Measurements from ENCODE around the gene NUCB2.
"Not testable (repeated sequence)": the region's sequence is repeated elsewhere in the genome, so short reads cannot be mapped to it uniquely, and the experiment has no call there.

The NUCB2 gene

DNA sequence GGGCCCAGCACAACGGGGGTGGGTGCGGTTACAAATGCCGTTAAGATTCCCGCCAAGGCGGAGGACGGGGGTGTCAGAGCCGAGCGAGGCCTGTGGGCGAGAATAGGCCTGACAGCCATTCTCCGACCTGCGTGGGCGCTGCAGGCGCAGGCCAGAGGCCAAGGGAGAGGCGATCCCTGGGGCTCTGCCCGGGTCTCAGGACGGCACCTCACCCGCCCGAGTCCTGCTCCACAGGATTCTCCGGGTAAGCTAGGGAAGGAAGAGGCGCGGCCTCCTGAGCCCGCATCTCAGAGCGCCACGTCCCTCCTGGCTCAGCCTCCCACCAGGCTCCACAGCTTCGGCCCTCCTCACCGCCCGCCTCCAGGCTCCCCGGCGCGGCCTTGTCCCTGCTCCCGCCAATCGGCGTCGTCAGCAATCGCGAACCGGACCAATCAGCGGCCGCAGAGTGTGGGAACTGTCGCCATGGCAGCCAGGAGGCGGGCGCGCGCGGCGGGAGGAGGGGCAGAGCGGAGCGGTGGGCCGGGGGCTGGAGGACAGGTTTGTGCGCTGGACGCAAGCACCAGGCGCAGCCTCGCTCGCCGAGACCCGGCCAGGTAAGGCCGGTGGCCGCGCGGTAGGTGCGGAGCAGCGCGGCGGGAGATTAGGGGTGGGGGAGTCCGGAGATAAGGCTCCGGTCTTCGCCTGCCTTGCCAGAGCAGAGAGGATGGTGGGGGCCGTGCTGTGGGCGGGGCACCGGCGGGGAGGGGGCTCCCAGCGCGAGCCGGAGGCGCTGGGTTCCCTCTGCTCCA is at the start of gene NUCB2:
Gene NUCB2, plus strand, starts transcription at position 504 of the 788 bp plus-strand sequence. CDS start 18,585 bp downstream, outside the sequence.
- no peak for TF ChIP-seq CTCF (IDR thresholded peaks at IDR 0.05; ENCODE audit: low read depth, low read length)
- peak; percentile 87 for DNase-seq (ENCODE audit: extremely low read depth, low read depth)

DNA sequence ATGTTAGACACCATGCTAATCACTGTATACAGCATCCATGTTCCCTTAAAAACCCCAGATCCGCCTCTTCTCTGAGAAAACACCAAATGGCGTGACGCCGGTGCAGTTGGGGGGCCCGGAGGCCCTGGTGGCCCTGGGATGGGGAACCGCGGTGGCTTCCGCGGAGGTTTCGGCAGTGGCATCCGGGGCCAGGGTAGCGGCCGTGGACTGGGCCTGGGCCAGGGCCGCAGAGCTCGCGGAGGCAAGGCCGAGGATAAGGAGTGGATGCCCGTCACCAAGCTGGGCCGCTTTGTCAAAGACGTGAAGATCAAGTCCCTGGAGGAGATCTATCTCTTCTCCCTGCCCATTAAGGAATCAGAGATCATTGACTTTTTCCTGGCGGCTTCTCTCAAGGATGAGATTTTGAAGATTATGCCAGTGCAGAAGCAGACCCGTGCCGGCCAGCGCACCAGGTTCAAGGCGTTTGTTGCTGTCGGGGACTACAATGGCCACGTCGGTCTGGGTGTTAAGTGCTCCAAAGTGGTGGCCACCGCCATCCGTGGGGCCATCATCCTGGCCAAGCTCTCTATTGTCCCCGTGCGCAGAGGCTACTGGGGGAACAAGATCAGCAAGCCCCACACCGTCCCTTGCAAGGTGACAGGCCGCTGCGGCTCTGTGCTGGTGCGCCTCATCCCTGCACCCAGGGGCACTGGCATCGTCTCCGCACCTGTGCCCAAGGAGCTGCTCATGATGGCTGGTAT is 48.2 kb upstream of the NUCB2 start:
- DNase-seq (ENCODE audit: extremely low read depth, low read depth): not testable (repeated sequence)

GRCh38 chr11:17229481-17230152 is 46.9 kb upstream of the NUCB2 start:
- DNase-seq (ENCODE audit: extremely low read depth, low read depth): no peak
- no peak for TF ChIP-seq CTCF (IDR thresholded peaks at IDR 0.05; ENCODE audit: low read depth, low read length)

GRCh38 chr11:17230867-17231851 is 45.4 kb upstream of the NUCB2 start:
- TF ChIP-seq CTCF (IDR thresholded peaks at IDR 0.05; ENCODE audit: low read depth, low read length): no peak
- no peak for DNase-seq (ENCODE audit: extremely low read depth, low read depth)

DNA sequence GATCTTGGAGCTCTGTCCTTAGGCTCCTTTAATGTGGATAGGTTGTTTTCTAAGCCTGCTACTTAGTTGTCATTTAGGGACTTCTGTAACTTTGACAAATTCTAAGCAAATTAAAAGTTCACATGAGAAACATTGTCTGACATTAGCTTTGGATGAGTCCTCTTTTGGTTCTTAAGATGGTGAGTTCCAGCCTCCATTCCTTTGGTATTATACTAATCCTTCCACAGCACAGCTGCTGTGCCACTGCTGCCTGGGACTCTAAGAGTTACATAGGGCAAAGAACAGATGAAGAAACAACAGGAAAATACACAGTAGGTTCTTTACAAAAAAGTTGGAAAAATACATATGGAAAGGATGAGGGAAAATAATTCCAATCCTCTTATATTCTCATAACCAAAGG is 43.4 kb upstream of the NUCB2 start:
- TF ChIP-seq CTCF (IDR thresholded peaks at IDR 0.05; ENCODE audit: low read depth, low read length): no peak
- no peak for DNase-seq (ENCODE audit: extremely low read depth, low read depth)

GRCh38 chr11:17238377-17238776 is 38.2 kb upstream of the NUCB2 start:
- no peak for TF ChIP-seq CTCF (IDR thresholded peaks at IDR 0.05; ENCODE audit: low read depth, low read length)
- DNase-seq (ENCODE audit: extremely low read depth, low read depth): no peak

GRCh38 chr11:17239927-17240326 is 36.6 kb upstream of the NUCB2 start:
- DNase-seq (ENCODE audit: extremely low read depth, low read depth): not testable (repeated sequence)

All from AG09319 (cell line).